ENCODE data around the gene MAP2K4.

DNA sequence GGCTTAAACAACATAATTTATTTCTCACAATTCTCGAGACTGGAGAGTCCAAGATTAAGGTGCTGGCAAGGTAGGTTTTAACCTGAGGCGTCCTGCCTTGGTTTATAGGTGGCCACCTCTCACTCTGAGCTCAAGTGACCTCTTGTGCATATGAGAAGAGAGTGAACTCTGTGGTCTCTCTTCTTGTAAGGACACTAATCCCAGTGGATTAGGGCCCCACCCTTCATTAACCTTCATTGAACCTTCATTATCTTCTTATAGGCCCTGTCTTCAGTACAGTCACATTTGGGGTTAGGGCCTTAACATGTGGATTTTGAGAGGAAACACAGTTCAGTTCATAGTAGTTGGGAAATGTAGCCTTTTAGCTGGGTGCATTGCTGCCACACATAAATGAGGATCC is 57.1 kb downstream of the MAP2K4 start:
- TF ChIP-seq CTCF (IDR thresholded peaks at IDR 0.05; ENCODE audit: low read depth, low read length, poor library complexity, severe bottlenecking) (no peak), EZH2phosphoT487 (IDR thresholded peaks at IDR 0.05; ENCODE audit: borderline replicate concordance, low read length) (no peak)
